ENCODE measurements around the gene MBTPS1. TPM values are rescaled to one million over a fixed set of nuclear protein-coding genes. Genes with fewer than 3 reads are reported as not detected.

MBTPS1 gene
- total and polyA plus RNA-seq, 9 of the 15 experiments (the other 6 are each of a cell fraction or from before 2014, with no cell fraction given), result 2.8 to 57.6 (median 43.8) TPM

DNA sequence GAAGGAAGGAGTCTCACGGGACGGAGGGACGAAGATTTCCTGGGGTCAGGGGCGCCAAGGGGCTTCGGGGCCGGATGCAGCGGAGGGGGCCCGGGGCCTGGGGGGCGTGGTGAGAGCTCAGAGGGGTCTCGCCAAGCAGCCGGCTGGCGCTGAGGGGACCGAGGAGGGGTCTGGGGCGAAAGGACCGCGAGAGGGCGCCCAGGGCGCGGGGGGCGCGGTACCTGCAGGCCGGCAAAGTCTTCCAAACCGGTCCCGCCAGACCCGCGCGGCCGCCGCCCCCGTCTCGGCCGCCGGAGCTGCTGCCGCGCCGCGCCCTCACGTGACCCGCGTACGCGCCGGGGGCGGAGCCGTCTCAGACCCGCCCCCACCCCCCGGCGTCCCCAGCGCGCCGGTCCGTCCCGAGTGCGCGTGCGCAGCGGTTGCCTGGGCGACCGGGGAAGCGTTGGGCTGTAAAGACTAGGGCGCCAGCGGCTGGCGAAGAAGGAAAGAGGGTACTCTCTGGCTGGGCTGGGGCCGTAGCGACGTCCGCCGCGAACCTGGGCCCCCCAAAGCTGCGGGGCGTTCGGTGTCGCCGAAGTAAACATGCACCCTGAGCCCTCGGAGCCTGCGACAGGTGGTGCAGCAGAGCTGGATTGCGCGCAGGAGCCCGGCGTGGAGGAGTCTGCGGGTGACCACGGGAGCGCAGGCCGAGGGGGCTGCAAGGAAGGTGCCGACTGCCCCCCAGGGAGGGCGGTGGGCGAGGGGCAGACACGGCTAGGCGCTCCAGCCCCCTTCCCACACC is 28.3 kb upstream of the MBTPS1 start, which contains the start of the genes DNAAF1 and HSDL1 (continued):
- TF ChIP-seq FOXJ2 (tag; IDR thresholded peaks at IDR 0.05) (no peak), ZNF133 (CRISPR knock-in tag; IDR thresholded peaks at IDR 0.05) (no peak), CCNT2 (IDR thresholded peaks at IDR 0.05; ENCODE audit: borderline replicate concordance, extremely low read depth, insufficient read length, low read depth, low read length) (peak; percentile 96), HDAC1 (IDR thresholded peaks at IDR 0.05) (peak; percentile 14 to 98; a peak in 2 of 4 replicates), MYC (IDR thresholded peaks at IDR 0.05; ENCODE audit: low read depth, low read length) (peak; percentile 35; the same call in 1 of the 2 replicates), MYC (CRISPR knock-in tag; IDR thresholded peaks at IDR 0.05; ENCODE audit: borderline replicate concordance, low read depth) (no peak), ZNF830 (CRISPR knock-in tag; IDR thresholded peaks at IDR 0.05) (no peak), HDAC8 (tag; IDR thresholded peaks at IDR 0.05) (0 out of 2 replicates have a peak, but pooled peaks have one; percentile 28), ZFX (CRISPR knock-in tag; IDR thresholded peaks at IDR 0.05) (no peak; the same call in 1 of the 2 replicates), KDM5B (IDR thresholded peaks at IDR 0.05; ENCODE audit: insufficient replicate concordance, low read depth, low read length) (no peak), ZNF174 (CRISPR knock-in tag; IDR thresholded peaks at IDR 0.05) (no peak), MEIS2 (IDR thresholded peaks at IDR 0.05; ENCODE audit: partially characterized antibody) (peak; percentile 71), POLR2A (conservative IDR thresholded peaks at IDR 0.05) (peak; percentile 55; the same call in 1 of the 2 replicates), ATF1 (CRISPR knock-in tag; IDR thresholded peaks at IDR 0.05) (no peak), ATF1 (tag; IDR thresholded peaks at IDR 0.05) (peak; percentile 45), ZSCAN29 (IDR thresholded peaks at IDR 0.05) (no peak), SMAD2 (IDR thresholded peaks at IDR 0.05; ENCODE audit: low read depth, low read length) (no peak), POLR2AphosphoS5 (IDR thresholded peaks at IDR 0.05; ENCODE audit: control insufficient read depth, insufficient read depth, low read depth, low read length) (peak; percentile 36; the same call in 1 of the 2 replicates)
- TF ChIP-seq, protein P1, sequence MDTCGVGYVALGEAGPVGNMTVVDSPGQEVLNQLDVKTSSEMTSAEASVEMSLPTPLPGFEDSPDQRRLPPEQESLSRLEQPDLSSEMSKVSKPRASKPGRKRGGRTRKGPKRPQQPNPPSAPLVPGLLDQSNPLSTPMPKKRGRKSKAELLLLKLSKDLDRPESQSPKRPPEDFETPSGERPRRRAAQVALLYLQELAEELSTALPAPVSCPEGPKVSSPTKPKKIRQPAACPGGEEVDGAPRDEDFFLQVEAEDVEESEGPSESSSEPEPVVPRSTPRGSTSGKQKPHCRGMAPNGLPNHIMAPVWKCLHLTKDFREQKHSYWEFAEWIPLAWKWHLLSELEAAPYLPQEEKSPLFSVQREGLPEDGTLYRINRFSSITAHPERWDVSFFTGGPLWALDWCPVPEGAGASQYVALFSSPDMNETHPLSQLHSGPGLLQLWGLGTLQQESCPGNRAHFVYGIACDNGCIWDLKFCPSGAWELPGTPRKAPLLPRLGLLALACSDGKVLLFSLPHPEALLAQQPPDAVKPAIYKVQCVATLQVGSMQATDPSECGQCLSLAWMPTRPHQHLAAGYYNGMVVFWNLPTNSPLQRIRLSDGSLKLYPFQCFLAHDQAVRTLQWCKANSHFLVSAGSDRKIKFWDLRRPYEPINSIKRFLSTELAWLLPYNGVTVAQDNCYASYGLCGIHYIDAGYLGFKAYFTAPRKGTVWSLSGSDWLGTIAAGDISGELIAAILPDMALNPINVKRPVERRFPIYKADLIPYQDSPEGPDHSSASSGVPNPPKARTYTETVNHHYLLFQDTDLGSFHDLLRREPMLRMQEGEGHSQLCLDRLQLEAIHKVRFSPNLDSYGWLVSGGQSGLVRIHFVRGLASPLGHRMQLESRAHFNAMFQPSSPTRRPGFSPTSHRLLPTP (IDR thresholded peaks at IDR 0.05; ENCODE audit: borderline replicate concordance, extremely low read depth, insufficient read length), result no peak
- TF ChIP-seq, protein P2, sequence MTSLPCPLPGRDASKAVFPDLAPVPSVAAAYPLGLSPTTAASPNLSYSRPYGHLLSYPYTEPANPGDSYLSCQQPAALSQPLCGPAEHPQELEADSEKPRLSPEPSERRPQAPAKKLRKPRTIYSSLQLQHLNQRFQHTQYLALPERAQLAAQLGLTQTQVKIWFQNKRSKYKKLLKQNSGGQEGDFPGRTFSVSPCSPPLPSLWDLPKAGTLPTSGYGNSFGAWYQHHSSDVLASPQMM (CRISPR knock-in tag; IDR thresholded peaks at IDR 0.05), result no peak
- TF ChIP-seq, protein P3, sequence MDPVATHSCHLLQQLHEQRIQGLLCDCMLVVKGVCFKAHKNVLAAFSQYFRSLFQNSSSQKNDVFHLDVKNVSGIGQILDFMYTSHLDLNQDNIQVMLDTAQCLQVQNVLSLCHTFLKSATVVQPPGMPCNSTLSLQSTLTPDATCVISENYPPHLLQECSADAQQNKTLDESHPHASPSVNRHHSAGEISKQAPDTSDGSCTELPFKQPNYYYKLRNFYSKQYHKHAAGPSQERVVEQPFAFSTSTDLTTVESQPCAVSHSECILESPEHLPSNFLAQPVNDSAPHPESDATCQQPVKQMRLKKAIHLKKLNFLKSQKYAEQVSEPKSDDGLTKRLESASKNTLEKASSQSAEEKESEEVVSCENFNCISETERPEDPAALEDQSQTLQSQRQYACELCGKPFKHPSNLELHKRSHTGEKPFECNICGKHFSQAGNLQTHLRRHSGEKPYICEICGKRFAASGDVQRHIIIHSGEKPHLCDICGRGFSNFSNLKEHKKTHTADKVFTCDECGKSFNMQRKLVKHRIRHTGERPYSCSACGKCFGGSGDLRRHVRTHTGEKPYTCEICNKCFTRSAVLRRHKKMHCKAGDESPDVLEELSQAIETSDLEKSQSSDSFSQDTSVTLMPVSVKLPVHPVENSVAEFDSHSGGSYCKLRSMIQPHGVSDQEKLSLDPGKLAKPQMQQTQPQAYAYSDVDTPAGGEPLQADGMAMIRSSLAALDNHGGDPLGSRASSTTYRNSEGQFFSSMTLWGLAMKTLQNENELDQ (CRISPR knock-in tag; IDR thresholded peaks at IDR 0.05; ENCODE audit: borderline replicate concordance), result no peak
- TF ChIP-seq, protein P4, sequence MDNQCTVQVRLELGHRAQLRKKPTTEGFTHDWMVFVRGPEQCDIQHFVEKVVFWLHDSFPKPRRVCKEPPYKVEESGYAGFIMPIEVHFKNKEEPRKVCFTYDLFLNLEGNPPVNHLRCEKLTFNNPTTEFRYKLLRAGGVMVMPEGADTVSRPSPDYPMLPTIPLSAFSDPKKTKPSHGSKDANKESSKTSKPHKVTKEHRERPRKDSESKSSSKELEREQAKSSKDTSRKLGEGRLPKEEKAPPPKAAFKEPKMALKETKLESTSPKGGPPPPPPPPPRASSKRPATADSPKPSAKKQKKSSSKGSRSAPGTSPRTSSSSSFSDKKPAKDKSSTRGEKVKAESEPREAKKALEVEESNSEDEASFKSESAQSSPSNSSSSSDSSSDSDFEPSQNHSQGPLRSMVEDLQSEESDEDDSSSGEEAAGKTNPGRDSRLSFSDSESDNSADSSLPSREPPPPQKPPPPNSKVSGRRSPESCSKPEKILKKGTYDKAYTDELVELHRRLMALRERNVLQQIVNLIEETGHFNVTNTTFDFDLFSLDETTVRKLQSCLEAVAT (IDR thresholded peaks at IDR 0.05), result no peak
